Measurements from ENCODE around the gene NUDT14.

Gene NUDT14

DNA sequence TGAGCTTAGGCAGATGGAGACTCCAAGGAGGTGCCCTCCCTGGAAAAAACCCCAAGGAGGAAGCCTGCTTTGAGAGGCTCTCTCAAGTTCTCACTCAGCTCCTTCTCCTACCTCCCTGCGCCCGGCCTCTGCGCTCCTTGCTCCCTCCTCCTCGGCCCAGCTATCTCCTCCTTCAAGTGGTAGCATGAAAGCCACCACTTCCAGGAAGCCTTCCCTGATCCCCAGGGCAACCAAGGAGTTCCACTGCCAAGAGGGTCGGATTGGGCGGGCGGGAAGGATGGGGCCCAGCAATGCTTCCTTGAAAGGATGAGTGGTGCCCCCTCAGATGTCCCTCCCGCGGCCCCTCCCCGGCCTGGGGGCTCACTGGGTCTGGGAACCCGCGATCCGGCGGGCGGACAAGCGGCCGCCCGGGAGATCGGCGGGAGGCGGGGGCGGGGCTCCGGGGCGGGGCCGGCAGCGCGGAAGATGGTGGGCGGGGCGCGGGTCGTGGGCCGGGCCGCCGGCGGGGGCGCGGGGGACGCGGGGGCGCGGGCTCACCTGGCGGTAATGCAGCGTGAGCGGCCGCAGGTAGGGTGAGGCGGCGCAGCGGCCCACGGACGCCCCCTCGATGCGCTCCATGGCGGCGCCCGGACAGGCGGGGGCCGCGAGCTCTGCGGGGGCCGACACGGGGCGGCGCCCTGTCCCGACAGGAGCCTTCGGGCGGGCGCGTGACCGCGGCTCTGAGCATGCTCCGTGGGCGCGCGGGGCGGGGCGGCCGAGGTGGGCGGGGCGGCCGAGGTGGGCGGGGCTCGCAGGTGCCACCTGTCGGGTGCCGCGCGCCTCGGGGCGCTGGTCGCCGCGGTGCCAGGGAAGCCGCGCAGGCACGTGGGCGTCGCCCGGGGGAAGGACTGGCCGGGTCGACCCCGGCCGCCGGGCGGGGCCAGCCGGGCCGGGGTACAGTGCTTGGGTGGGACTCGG, at the start of gene NUDT14:
Gene NUDT14, minus strand, starts transcription at position 721 of the 957 bp plus-strand sequence. Its CDS starts 103 bp downstream, at position 618.
- DNase-seq (ENCODE audit: low read depth in 2 of 2) = peak; percentile 63 to 83

- DNase-seq (ENCODE audit: low read depth in 2 of 2) = no peak
These were observed 48.1 kb upstream of the NUDT14 start for GRCh38 chr14:105229099-105229655.

DNA sequence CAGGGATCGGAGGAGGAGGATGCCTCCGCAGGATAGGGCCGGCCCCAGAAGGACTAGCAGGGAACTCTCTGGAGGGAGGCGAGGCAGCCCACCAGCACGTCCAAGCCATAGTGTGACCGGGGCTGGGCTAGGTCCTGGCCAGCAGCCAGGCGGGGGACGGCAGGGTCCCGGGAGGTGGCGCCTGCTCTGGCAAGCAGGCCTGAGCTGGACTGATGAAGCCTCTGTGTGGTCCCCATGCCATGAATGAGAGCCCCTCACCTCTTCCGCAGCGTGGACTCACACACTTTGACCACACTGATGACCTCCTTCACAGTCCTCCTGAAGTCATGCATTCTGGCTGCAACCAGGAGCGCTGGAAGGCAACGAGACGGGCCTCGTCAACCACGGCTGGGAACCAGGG, 47.5 kb upstream of the NUDT14 start:
- DNase-seq (ENCODE audit: low read depth in 2 of 2) = no peak

GRCh38 chr14:105227346-105227745, 46.2 kb upstream of the NUDT14 start:
- no peak for DNase-seq (ENCODE audit: low read depth in 2 of 2)

DNA sequence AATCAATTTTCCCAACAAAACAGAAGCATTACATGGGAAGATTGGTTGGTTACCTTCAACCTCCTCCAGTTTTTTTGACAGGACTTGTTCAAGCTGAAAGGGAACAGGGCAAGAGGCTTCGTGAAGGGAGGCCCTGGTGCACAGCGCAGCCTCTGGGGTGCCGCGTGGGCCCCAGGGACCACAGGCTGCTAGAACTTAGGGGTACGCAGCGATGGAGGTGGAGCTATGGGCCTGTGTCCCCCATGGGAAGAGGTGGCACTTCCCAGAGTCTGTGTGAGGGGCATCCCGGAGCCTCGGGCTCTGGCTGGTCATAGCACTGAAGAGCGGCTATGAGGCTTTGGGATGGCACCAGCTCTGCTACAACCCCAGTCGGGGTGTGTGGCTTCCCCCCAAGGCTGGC, 45.1 kb upstream of the NUDT14 start:
- DNase-seq (ENCODE audit: low read depth in 2 of 2) = no peak

DNA sequence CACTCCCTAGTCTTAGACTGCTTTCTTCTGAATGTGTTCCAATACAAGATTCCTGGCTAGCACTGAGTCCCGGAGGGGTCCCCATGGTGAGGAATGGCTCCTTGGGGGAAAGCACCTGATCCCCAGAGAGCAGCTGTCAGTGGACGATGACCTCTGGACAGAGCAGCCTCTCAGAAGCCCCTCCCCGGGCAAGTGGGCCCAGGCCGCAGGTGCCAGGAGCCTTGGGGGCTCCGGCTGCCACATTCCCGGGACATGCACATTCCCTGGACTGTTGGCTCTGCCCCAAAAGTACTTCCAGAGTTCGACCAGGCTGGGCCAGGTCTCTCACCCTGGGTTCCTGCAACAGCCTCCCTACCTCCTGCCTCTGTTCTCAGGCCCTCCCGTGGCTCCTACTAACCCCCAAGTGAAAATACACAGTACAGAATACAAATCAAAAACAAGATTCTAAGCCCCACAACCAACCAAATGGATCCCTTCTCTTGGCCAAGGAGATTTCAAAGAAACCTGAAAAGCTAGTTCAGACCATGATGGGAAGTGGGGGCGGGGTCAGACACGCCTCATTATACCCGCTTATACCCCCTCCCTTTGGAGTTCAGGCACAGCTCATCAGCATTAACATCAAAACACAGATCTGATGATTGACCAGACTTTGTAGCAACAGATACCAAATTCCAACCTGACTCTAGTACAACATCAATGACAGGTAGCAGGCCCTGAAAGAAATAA, 43.9 kb upstream of the NUDT14 start:
- DNase-seq (ENCODE audit: low read depth in 2 of 2) = no peak

DNA sequence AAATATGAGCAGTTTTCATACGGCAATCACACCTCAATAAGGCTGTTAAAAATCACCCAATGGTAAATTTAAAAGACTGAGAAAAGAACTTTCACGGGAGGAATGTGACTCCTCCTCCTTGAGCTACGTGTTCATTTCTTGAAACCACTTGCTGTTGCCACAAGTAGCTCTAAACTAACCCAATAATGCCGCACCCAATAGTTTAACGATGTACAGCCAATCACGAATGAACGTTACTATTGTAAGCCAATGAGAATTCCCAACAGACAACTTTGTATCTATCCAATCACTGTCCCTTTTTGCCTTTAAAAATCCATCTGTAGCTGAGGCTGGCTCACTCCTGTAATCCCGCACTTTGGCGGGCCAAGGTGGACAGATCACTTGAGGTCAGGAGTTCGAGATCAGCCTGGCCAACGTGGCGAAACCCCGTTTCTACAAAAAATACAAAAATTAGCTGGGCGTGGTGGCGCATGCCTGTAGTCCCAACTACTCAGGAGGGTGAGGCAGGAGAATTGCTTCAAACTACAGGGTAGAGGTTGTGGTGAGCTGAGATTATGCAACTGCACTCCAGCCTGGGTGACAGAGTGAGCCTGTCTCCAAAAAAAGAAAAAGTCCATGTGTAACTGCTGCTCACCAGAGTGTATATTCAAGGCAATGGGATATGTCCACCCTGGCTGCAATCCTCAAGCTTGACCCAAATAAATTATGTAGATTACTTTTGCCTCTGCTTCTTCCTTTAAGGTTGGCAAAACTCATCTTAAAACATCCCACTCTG, 42.8 kb upstream of the NUDT14 start:
- no peak for DNase-seq (ENCODE audit: low read depth in 2 of 2)

- no peak for DNase-seq (ENCODE audit: low read depth in 2 of 2)
These were observed 42.1 kb upstream of the NUDT14 start for GRCh38 chr14:105223260-105223659.

DNA sequence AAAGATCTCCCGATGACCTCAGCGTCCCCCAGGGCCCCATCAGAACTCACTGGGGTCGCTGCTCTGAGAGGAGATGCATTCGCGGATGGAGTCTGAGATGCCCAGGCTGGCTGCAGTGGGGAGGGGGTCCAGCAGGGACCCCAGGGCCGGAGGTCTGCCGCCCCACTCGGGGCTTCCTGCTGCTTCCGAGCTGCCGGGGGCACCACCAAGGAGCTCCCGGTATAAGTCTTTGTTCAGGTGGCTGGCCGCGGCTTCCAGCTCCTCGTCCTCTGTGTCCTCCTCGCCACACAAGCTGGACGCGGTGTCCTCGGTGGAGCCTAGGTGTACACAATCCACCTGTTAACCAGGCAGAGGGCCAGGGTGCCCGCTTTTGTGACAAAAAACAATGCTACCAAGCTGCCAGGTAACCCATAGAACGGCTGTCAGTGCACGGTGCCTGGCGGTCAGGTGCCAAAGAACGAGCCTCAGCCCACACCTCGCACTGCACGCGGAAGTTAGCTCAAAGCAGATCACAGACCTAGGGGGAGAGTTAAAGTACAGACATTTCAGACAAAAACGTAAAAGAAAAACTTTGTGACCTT, 40.6 kb upstream of the NUDT14 start:
- no peak for DNase-seq (ENCODE audit: low read depth in 2 of 2)

- DNase-seq (ENCODE audit: low read depth in 2 of 2) = no peak
These were observed 39.8 kb upstream of the NUDT14 start for GRCh38 chr14:105220699-105221597.

DNA sequence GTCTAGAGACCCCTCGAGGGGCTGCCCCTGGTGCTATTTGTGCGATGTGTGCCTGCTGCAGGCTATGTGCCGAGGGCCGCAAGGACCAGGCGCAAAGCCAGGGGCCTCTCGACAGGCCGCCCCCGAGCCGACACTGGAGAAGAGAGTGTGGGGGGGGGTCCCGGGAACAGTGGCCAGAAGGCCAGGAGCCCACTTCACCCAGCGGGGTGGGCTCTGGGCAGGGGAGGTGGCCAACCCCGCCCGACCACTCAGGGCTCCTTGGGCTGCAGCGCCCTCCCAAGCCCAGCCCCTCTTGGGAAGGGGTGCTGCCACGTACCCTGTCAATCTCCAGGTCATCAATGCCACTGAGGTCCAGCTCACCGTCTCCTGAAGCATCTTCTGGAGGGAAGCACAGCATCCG, 38.6 kb upstream of the NUDT14 start:
- no peak for DNase-seq (ENCODE audit: low read depth in 2 of 2)

- DNase-seq (ENCODE audit: low read depth in 2 of 2) = no peak
These were observed 38.0 kb upstream of the NUDT14 start for GRCh38 chr14:105219043-105219612.

DNA sequence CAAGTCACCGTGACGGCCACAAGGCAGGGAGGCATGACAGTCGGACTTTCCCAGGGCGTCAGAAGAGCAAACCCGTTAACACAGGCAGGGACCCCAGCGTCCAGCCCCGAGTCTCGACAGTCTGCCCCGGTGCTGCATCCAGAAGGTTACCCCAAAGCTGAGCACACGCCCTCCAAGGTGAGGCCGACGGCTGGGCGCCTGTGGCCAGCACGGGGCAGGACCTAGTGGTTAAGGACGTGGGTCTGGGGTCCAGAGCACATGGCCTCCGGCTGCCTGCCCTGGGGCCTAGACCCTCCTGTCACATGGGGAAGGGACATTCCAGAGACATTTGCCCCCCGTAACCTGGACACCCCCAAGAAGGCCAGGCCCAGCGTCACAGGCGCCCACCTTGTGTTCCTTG, 37.5 kb upstream of the NUDT14 start:
- no peak for DNase-seq (ENCODE audit: low read depth in 2 of 2)

DNA sequence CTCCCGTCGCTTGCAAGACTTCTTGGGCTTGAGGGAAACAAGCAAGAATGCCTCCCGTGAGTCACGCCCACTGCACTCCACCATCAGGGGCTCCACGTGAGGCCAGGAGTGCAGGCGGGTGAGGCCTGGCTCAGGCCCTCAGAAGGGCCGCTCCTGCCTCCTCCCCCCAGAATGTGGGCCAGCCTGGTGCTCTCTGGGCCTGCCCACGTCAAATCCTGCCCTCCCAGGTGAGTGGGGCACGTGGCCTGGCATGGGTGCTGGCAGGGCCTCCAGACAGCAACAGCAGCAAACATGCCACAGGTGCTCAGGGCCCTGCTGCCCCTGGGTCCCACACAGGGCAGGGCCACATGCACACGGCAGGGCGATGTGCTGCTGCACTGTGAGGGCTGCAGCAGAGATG, 36.7 kb upstream of the NUDT14 start:
- DNase-seq (ENCODE audit: low read depth in 2 of 2) = no peak

DNA sequence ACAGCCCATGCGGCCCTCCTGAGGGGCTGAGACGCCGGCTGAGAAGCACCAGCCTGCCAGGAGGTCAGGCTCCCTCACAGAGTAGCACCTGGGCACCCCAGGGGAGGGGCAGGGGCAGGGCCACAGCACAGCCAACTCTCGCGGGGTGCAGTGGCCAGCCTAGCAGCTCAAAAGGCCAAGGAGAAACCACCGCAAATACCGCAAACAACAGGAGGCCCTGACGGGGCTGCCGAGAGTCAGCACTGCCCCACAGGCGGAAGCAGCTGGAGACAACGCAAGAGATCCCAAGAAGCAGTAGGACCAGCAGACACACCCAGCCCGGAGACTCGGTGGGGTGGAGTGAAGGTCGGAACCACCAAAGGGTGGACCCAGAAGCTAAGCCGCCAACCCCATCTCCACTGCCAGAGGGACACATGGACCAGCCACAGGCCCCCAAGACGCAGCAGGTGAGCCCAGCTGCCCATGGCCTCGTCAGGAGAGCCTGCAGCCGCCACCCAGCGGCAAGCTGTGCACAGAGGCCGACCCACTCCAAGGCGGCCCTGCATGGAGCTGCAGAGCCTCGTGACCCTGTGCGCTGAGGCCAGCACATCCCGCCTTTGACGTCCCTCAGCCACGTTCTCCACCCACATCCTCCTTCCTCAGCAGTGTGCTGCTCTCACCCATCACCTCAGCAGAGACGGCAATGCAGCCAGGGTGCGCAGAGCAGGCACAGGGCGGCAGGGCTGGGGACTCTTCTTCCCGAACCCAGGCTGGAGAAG, 35.6 kb upstream of the NUDT14 start:
- no peak for DNase-seq (ENCODE audit: low read depth in 2 of 2)

DNA sequence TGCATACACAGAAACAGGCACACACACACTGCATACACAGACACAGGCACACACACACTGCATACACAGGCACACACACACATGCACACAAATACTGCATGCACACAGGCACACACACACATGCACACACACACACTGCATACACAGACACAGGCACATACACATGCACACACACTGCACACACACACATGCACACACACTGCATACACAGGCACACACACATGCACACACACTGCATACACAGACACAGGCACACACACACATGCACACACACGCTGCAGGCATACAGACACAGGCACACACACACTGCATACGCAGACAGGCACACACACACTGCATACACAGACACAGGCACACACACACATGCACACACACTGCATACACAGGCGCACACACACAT, 34.5 kb upstream of the NUDT14 start:
- DNase-seq (ENCODE audit: low read depth in 2 of 2) = no peak

- no peak for DNase-seq (ENCODE audit: low read depth in 2 of 2)
These were observed 33.3 kb upstream of the NUDT14 start for GRCh38 chr14:105214324-105214915.

- DNase-seq (ENCODE audit: low read depth in 2 of 2) = no peak
These were observed 32.2 kb upstream of the NUDT14 start for GRCh38 chr14:105213361-105213760.
